AG04450 (cell line): ENCODE measurements around the gene SGSH. TPM values are rescaled to one million over a fixed set of nuclear protein-coding genes. Genes with fewer than 3 reads are reported as not detected.

Source experiments
- CTCF ChIA-PET: fragments of 300-600, 350-600 bp; formaldehyde crosslinking; extraction: SDS; loops from one replicate; lab custom pipeline; 2022; ENCODE audit warnings: antibody characterized with exemption, inconsistent platforms; lab: Charles Lee
- POLR2A ChIA-PET: fragments of 350-600 bp; formaldehyde crosslinking; extraction: SDS; loops from one replicate; lab custom pipeline; 2021; ENCODE audit warnings: antibody characterized with exemption, inconsistent platforms; lab: Yijun Ruan, JAX
- DNase-seq: peaks from one replicate; pipeline ENCODE4 v3.0.0-alpha.2; 2011; ENCODE audit warnings: low read depth, low spot score
- H3K27ac ChIP-seq: one replicate; pipeline ENCODE4 v1.5.1; 2012; ENCODE audit warnings: low read depth, low read length, control low read depth
- H3K27me3 ChIP-seq: one replicate; pipeline ENCODE4 v1.6.0; 2012; ENCODE audit warnings: low read length; ENCODE audit not compliant: control insufficient read depth, insufficient read depth
- H3K4me3 ChIP-seq: 2 replicates; pipeline ENCODE4 v1.5.1; 2011; ENCODE audit warnings: mild to moderate bottlenecking, low read depth, low read length, control low read depth
- H3K9me3 ChIP-seq: 2 replicates; pipeline ENCODE4 v1.5.1; 2012; ENCODE audit warnings: low read length; ENCODE audit not compliant: control insufficient read depth, insufficient read depth
- polyA plus RNA-seq: library from polyadenylated mRNA; depleted of rRNA; stranded (reverse); fragments of >200 nt; gene quantifications from 2 replicates; pipeline ENCODE4 v1.2.3, GENCODE V29; 2011
- TF ChIP-seq, protein P1 (sequence below): IDR thresholded peaks from 2 replicates; pipeline ENCODE4 v1.5.1; 2011; ENCODE audit warnings: low read depth, low read length, control low read depth, inconsistent platforms

SGSH gene
- polyA plus RNA-seq, 1 experiment = 39.9 TPM

DNA sequence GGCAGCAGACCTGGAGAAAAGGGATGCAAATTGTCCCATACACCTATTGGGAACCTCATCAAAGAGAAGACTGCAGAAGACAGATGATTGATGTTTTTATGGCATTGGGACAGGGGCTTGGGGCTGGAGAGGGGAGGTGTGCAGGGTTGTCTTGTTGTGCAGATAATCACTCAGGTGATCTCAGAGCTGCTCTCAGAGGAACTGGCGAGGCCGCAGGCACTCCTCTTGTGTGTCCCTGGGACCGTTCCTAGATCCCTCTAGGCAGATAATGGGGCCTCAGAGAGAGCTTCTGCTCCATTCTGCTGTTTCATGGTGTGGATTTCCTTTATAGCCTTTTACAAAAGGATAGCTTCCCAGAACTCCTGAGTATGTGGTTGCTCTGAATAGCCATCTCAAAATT lies 42.2 kb upstream of the SGSH start:
- ChIA-PET POLR2A (interaction anchor here (0.6 kb wide), 1 partner anchor 169 kb away, joined by 8 read pairs; no protein-coding TSS in a partner anchor), CTCF (interaction anchor here (0.8 kb wide), 1 partner anchor 161 kb away, joined by 3 read pairs; the partner anchor contains the start of gene GAA)
- H3K4me3 ChIP-seq = peak overlapping the region; percentile 79
- no peaks in the 10 kb centered on the region; the same call in 1 of the 2 replicates for H3K9me3 ChIP-seq
- DNase-seq = no peak
- TF ChIP-seq, protein P1, sequence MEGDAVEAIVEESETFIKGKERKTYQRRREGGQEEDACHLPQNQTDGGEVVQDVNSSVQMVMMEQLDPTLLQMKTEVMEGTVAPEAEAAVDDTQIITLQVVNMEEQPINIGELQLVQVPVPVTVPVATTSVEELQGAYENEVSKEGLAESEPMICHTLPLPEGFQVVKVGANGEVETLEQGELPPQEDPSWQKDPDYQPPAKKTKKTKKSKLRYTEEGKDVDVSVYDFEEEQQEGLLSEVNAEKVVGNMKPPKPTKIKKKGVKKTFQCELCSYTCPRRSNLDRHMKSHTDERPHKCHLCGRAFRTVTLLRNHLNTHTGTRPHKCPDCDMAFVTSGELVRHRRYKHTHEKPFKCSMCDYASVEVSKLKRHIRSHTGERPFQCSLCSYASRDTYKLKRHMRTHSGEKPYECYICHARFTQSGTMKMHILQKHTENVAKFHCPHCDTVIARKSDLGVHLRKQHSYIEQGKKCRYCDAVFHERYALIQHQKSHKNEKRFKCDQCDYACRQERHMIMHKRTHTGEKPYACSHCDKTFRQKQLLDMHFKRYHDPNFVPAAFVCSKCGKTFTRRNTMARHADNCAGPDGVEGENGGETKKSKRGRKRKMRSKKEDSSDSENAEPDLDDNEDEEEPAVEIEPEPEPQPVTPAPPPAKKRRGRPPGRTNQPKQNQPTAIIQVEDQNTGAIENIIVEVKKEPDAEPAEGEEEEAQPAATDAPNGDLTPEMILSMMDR = no peak
- no peaks in the 10 kb centered on the region for H3K27me3 ChIP-seq
- H3K27ac ChIP-seq = peak overlapping the region; percentile 31

DNA sequence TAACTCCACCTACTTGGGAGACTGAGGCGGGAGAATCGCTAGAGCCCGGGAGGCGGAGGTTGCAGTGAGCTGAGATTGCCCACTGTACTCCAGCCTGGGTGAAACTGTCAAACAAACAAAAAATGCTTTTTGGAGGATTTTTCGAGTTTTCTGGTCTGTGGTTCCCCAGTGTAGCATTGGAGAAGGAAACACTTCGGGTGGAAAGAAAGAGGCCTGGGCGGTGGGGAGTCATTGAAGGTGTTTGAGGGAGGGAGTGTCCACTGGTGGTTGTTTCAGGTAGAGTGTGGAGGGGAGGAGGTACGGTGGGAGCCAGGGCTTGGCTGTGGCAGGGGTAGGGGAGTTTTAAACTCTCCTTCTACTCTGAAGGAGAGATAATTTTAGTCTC lies 41.8 kb upstream of the SGSH start:
- H3K9me3 ChIP-seq = no peaks in the 10 kb centered on the region; the same call in 1 of the 2 replicates
- TF ChIP-seq, protein P1 = no peak
- DNase-seq = no peak
- no peaks in the 10 kb centered on the region for H3K27me3 ChIP-seq
- ChIA-PET CTCF (interaction anchor here (0.8 kb wide), 1 partner anchor 160 kb away, joined by 3 read pairs; the partner anchor contains the start of gene GAA), POLR2A (interaction anchor here (0.6 kb wide), 1 partner anchor 176 kb away, joined by 3 read pairs; no protein-coding TSS in a partner anchor)
- H3K4me3 ChIP-seq = peak overlapping the region; percentile 79
- H3K27ac ChIP-seq = no peak overlapping the region

DNA sequence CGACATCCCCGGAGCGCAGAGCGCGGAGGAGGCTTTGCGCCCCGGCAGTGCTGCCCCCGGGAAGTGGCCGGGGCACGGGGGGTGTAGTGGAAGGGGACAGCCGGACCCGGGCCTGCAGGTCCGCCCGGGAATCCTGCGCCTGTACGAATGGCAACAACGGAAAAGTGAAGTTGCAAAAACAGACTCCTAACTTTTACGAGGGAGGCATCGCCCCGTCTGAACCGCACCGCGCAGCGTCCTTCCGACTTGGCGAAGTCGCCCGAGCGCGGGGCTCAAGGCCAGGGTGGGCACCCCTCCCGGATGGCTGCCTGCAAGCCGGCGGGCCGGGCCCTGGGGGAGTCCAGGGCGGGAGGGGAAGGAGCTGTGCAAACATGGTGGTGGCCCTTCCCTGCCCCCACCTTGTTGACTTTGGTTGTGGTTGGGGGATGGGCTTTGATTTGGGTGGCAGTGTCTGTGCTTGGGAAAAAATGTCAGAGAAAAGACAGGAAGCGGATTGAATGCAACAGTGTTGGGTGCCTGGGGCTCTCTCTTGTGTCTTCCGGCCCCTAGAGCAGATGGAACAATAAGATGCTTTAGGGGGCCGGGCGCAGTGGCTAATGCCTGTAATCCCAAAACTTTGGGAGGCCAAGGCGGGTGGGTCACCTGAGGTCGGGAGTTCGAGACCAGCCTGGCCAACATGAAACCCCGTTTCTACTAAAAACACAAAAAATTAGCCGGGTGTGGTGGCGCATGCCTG lies 41.2 kb upstream of the SGSH start:
- TF ChIP-seq, protein P1 = no peak
- H3K27me3 ChIP-seq = no peaks in the 10 kb centered on the region
- DNase-seq = no peak
- H3K9me3 ChIP-seq = no peaks in the 10 kb centered on the region; the same call in 1 of the 2 replicates
- ChIA-PET CTCF (interaction anchor here (0.8 kb wide), 1 partner anchor 160 kb away, joined by 3 read pairs; the partner anchor contains the start of gene GAA), POLR2A (interaction anchor here (0.6 kb wide), 1 partner anchor 175 kb away, joined by 3 read pairs; no protein-coding TSS in a partner anchor)
- H3K27ac ChIP-seq = peak overlapping the region; percentile 68
- H3K4me3 ChIP-seq = peak overlapping the region; percentile 79

DNA sequence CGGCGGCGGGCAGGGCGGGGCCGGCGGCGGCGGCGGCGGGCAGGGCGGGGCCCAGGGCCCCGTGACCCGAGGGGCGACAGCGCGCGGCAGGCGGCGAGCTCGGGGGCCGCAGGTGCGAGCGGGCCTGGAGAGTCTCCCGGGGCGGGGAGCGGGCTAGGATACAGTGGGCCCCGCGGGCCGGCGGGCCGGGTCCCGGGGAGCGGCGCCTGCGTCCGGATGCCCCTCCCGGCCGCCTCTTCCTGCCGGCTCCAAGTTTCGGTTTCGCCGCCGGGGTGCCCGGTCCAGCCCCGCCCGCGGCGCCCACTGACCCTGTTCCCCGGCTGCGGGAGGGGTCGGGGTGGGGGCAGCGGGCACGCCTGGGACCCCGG lies 40.6 kb upstream of the SGSH start, which contains the start of gene RNF213:
Gene RNF213 (plus strand): TSS at position 62 of the 368 bp plus-strand sequence. CDS start 2,830 bp downstream, outside the sequence.
- no peaks in the 10 kb centered on the region for H3K27me3 ChIP-seq
- CTCF ChIA-PET = no interaction called here
- TF ChIP-seq, protein P1 = no peak

DNA sequence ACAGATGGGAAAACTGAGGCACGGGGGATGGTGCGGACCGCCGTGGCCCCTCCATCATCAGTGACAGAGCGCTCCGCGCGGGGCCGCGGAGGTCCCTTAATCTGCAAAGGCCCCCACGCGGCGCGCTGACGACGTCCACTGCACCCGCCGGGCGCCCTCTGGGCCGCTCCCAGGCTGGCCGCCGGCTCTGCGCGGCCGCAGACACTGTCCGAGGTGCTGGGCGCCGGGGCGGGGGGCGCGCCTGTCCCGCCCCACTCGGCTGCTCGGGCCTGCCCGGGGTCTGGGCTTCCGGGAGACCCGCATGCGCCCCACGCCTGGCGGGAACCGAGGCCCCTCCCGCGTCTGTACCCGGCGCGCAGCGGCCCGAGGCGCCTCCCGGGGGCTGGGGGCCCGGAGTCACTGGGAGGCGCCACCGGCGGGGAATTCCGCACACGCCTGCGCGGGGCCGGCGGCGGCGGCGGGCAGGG lies 40.0 kb upstream of the SGSH start:
- H3K27ac ChIP-seq = peak overlapping the region; percentile 57

More for the DNA sequence above, 40.6 kb upstream of the SGSH start, which contains the start of gene RNF213:
- POLR2A ChIA-PET = interaction anchor here (0.6 kb wide), 1 partner anchor 42 kb away, joined by 8 read pairs; no protein-coding TSS in a partner anchor
- Histone ChIP-seq H3K4me3 (peak within 1 kb of the TSS; percentile 79), H3K27ac (peak within 1 kb of the TSS; percentile 68), H3K9me3 (no peaks in the 10 kb centered on the region; the same call in 1 of the 2 replicates)
- DNase-seq = no peak

More for the DNA sequence above, 40.0 kb upstream of the SGSH start:
- no peaks in the 10 kb centered on the region for H3K27me3 ChIP-seq
- no peaks in the 10 kb centered on the region; the same call in 1 of the 2 replicates for H3K9me3 ChIP-seq
- ChIA-PET CTCF (no interaction called here), POLR2A (interaction anchor here (0.6 kb wide), 1 partner anchor 41 kb away, joined by 8 read pairs; no protein-coding TSS in a partner anchor)
- DNase-seq = no peak
- TF ChIP-seq, protein P1 = no peak
- H3K4me3 ChIP-seq = peak overlapping the region; percentile 60
